Measurements from ENCODE around the gene CTDSPL.
A peak's percentile ranks its signal among the peaks of the same experiment; 100 is the strongest.

Gene CTDSPL

GRCh38 chr3:38011111-38011510, 149.4 kb downstream of the CTDSPL start:
- 90% methylated on average over 21 of the region's 21 CpGs for WGBS

GRCh38 chr3:38015485-38015884, 153.8 kb downstream of the CTDSPL start:
- Histone ChIP-seq H3K18ac (ENCODE audit: low read depth in 1 of 2, low read length in 2 of 2) (no peak overlapping the region), H2AK5ac (ENCODE audit: low read length, severe bottlenecking) (no peak overlapping the region), H4K8ac (ENCODE audit: low read length) (no peak overlapping the region), H3K79me1 (replicated peaks; ENCODE audit: low read length, poor library complexity, severe bottlenecking) (no peaks in the 10 kb centered on the region), H2BK120ac (ENCODE audit: low read depth, low read length) (no peak overlapping the region), H3K9ac (ENCODE audit: low read length) (no peak overlapping the region), H3K14ac (ENCODE audit: low read length in 2 of 2) (no peak overlapping the region), H3K27ac (ENCODE audit: low read length, poor library complexity, severe bottlenecking) (no peak overlapping the region), H2AFZ (ENCODE audit: low read depth, low read length) (no peak overlapping the region), H2BK15ac (ENCODE audit: low read depth, poor library complexity, severe bottlenecking) (no peak overlapping the region), H4K91ac (ENCODE audit: low read length) (no peak overlapping the region), H3K36me3 (ENCODE audit: control insufficient read depth in 1 of 2, insufficient read depth in 2 of 2, low read depth in 1 of 2, low read length in 2 of 2) (peaks cover 52 to 80% of the 10 kb centered on the region in 2 experiments), H3K9me3 (ENCODE audit: control insufficient read depth, low read length) (peaks cover 9% of the 10 kb centered on the region), H3K4me3 (ENCODE audit: insufficient read depth in 1 of 2, low read depth in 1 of 2, low read length in 2 of 2) (no peak overlapping the region), H3K23ac (ENCODE audit: low read length in 2 of 2) (no peak overlapping the region), H3K4me2 (ENCODE audit: low read length, poor library complexity, severe bottlenecking) (no peak overlapping the region), H2BK5ac (ENCODE audit: low read depth, low read length, poor library complexity, severe bottlenecking) (no peak overlapping the region), H3K4ac (ENCODE audit: low read depth in 1 of 2, low read length in 2 of 2) (no peak overlapping the region), H3K4me1 (ENCODE audit: control insufficient read depth, insufficient read depth, low read depth, low read length) (peaks cover 14% of the 10 kb centered on the region), H3K27me3 (ENCODE audit: control insufficient read depth in 1 of 2, insufficient read depth in 1 of 2, low read length in 2 of 2) (no peaks in the 10 kb centered on the region), H2BK12ac (ENCODE audit: low read length in 2 of 2) (no peak overlapping the region)
- WGBS = 84% methylated on average over 2 of the region's 3 CpGs
- DNase-seq = no peak

More at GRCh38 chr3:38011111-38011510, 149.4 kb downstream of the CTDSPL start:
- H3K14ac ChIP-seq (ENCODE audit: low read length in 2 of 2) = no peak overlapping the region
- no peak overlapping the region for H3K27ac ChIP-seq (ENCODE audit: low read length, poor library complexity, severe bottlenecking)
- H3K79me1 ChIP-seq (replicated peaks; ENCODE audit: low read length, poor library complexity, severe bottlenecking) = no peaks in the 10 kb centered on the region
- no peak overlapping the region for H2BK120ac ChIP-seq (ENCODE audit: low read depth, low read length)
- no peak overlapping the region for H3K23ac ChIP-seq (ENCODE audit: low read length in 2 of 2)
- peaks cover 3% of the 10 kb centered on the region for H3K9me3 ChIP-seq (ENCODE audit: control insufficient read depth, low read length)
- no peak overlapping the region for H2BK5ac ChIP-seq (ENCODE audit: low read depth, low read length, poor library complexity, severe bottlenecking)
- H3K27me3 ChIP-seq (ENCODE audit: control insufficient read depth in 1 of 2, insufficient read depth in 1 of 2, low read length in 2 of 2) = no peaks in the 10 kb centered on the region
- no peak overlapping the region for H3K4me2 ChIP-seq (ENCODE audit: low read length, poor library complexity, severe bottlenecking)
- no peak overlapping the region for H2BK12ac ChIP-seq (ENCODE audit: low read length in 2 of 2)
- no peak for DNase-seq
- H3K9ac ChIP-seq (ENCODE audit: low read length) = no peak overlapping the region
- no peak overlapping the region for H2AFZ ChIP-seq (ENCODE audit: low read depth, low read length)
- no peak overlapping the region for H3K18ac ChIP-seq (ENCODE audit: low read depth in 1 of 2, low read length in 2 of 2)
- H2BK15ac ChIP-seq (ENCODE audit: low read depth, poor library complexity, severe bottlenecking) = no peak overlapping the region
- peaks cover 58 to 78% of the 10 kb centered on the region in 2 experiments for H3K36me3 ChIP-seq (ENCODE audit: control insufficient read depth in 1 of 2, insufficient read depth in 2 of 2, low read depth in 1 of 2, low read length in 2 of 2)
- peak overlapping the region in 1 of 2 experiments; percentile 26 for H3K4me3 ChIP-seq (ENCODE audit: insufficient read depth in 1 of 2, low read depth in 1 of 2, low read length in 2 of 2)
- H4K91ac ChIP-seq (ENCODE audit: low read length) = no peak overlapping the region
- no peaks in the 10 kb centered on the region for H3K4me1 ChIP-seq (ENCODE audit: control insufficient read depth, insufficient read depth, low read depth, low read length)
- H2AK5ac ChIP-seq (ENCODE audit: low read length, severe bottlenecking) = no peak overlapping the region
- no peak overlapping the region for H3K4ac ChIP-seq (ENCODE audit: low read depth in 1 of 2, low read length in 2 of 2)
- H4K8ac ChIP-seq (ENCODE audit: low read length) = no peak overlapping the region

GRCh38 chr3:38015984-38016383, 154.3 kb downstream of the CTDSPL start:
- H2AK5ac ChIP-seq (ENCODE audit: low read length, severe bottlenecking) = no peak overlapping the region
- no peak overlapping the region for H3K14ac ChIP-seq (ENCODE audit: low read length in 2 of 2)
- no peak overlapping the region for H4K8ac ChIP-seq (ENCODE audit: low read length)
- H3K4me3 ChIP-seq (ENCODE audit: insufficient read depth in 1 of 2, low read depth in 1 of 2, low read length in 2 of 2) = no peak overlapping the region
- H3K23ac ChIP-seq (ENCODE audit: low read length in 2 of 2) = no peak overlapping the region
- peaks cover 9% of the 10 kb centered on the region for H3K9me3 ChIP-seq (ENCODE audit: control insufficient read depth, low read length)
- 95% methylated on average over 2 of the region's 3 CpGs for WGBS
- no peaks in the 10 kb centered on the region for H3K79me1 ChIP-seq (replicated peaks; ENCODE audit: low read length, poor library complexity, severe bottlenecking)
- peaks cover 14% of the 10 kb centered on the region for H3K4me1 ChIP-seq (ENCODE audit: control insufficient read depth, insufficient read depth, low read depth, low read length)
- H2AFZ ChIP-seq (ENCODE audit: low read depth, low read length) = no peak overlapping the region
- H2BK12ac ChIP-seq (ENCODE audit: low read length in 2 of 2) = no peak overlapping the region
- no peak overlapping the region for H2BK5ac ChIP-seq (ENCODE audit: low read depth, low read length, poor library complexity, severe bottlenecking)
- H3K27ac ChIP-seq (ENCODE audit: low read length, poor library complexity, severe bottlenecking) = no peak overlapping the region
- H3K4ac ChIP-seq (ENCODE audit: low read depth in 1 of 2, low read length in 2 of 2) = no peak overlapping the region
- peaks cover 48 to 75% of the 10 kb centered on the region in 2 experiments for H3K36me3 ChIP-seq (ENCODE audit: control insufficient read depth in 1 of 2, insufficient read depth in 2 of 2, low read depth in 1 of 2, low read length in 2 of 2)
- H3K4me2 ChIP-seq (ENCODE audit: low read length, poor library complexity, severe bottlenecking) = no peak overlapping the region
- no peak overlapping the region for H2BK15ac ChIP-seq (ENCODE audit: low read depth, poor library complexity, severe bottlenecking)
- H2BK120ac ChIP-seq (ENCODE audit: low read depth, low read length) = no peak overlapping the region
- no peaks in the 10 kb centered on the region for H3K27me3 ChIP-seq (ENCODE audit: control insufficient read depth in 1 of 2, insufficient read depth in 1 of 2, low read length in 2 of 2)
- no peak overlapping the region for H3K18ac ChIP-seq (ENCODE audit: low read depth in 1 of 2, low read length in 2 of 2)
- H3K9ac ChIP-seq (ENCODE audit: low read length) = no peak overlapping the region
- no peak for DNase-seq
- no peak overlapping the region for H4K91ac ChIP-seq (ENCODE audit: low read length)

GRCh38 chr3:38016410-38016809, 154.7 kb downstream of the CTDSPL start:
- Histone ChIP-seq H3K27me3 (ENCODE audit: control insufficient read depth in 1 of 2, insufficient read depth in 1 of 2, low read length in 2 of 2) (no peaks in the 10 kb centered on the region), H2BK120ac (ENCODE audit: low read depth, low read length) (no peak overlapping the region), H3K27ac (ENCODE audit: low read length, poor library complexity, severe bottlenecking) (no peak overlapping the region), H3K18ac (ENCODE audit: low read depth in 1 of 2, low read length in 2 of 2) (no peak overlapping the region), H2AFZ (ENCODE audit: low read depth, low read length) (no peak overlapping the region), H3K4me2 (ENCODE audit: low read length, poor library complexity, severe bottlenecking) (no peak overlapping the region), H3K9ac (ENCODE audit: low read length) (no peak overlapping the region), H3K14ac (ENCODE audit: low read length in 2 of 2) (no peak overlapping the region), H2AK5ac (ENCODE audit: low read length, severe bottlenecking) (no peak overlapping the region), H3K36me3 (ENCODE audit: control insufficient read depth in 1 of 2, insufficient read depth in 2 of 2, low read depth in 1 of 2, low read length in 2 of 2) (peaks cover 44 to 71% of the 10 kb centered on the region in 2 experiments), H2BK12ac (ENCODE audit: low read length in 2 of 2) (no peak overlapping the region), H3K4ac (ENCODE audit: low read depth in 1 of 2, low read length in 2 of 2) (no peak overlapping the region), H3K9me3 (ENCODE audit: control insufficient read depth, low read length) (peaks cover 9% of the 10 kb centered on the region), H3K79me1 (replicated peaks; ENCODE audit: low read length, poor library complexity, severe bottlenecking) (peaks cover 1% of the 10 kb centered on the region), H4K91ac (ENCODE audit: low read length) (no peak overlapping the region), H2BK5ac (ENCODE audit: low read depth, low read length, poor library complexity, severe bottlenecking) (no peak overlapping the region), H4K8ac (ENCODE audit: low read length) (no peak overlapping the region), H3K4me1 (ENCODE audit: control insufficient read depth, insufficient read depth, low read depth, low read length) (peaks cover 14% of the 10 kb centered on the region), H3K4me3 (ENCODE audit: insufficient read depth in 1 of 2, low read depth in 1 of 2, low read length in 2 of 2) (no peak overlapping the region), H3K23ac (ENCODE audit: low read length in 2 of 2) (no peak overlapping the region), H2BK15ac (ENCODE audit: low read depth, poor library complexity, severe bottlenecking) (no peak overlapping the region)
- DNase-seq = no peak
- 98% methylated on average over 13 of the region's 13 CpGs for WGBS
